NCI-H345 (cell line): Measurements from ENCODE around the gene STEEP1.
"Not testable (repeated sequence)": the region's sequence is repeated elsewhere in the genome, so short reads cannot be mapped to it uniquely, and the experiment has no call there.

Experiments used
- DNase-seq: peaks from one replicate; lab custom pipeline; 2025; lab: John Stamatoyannopoulos, UW

The STEEP1 gene

DNA sequence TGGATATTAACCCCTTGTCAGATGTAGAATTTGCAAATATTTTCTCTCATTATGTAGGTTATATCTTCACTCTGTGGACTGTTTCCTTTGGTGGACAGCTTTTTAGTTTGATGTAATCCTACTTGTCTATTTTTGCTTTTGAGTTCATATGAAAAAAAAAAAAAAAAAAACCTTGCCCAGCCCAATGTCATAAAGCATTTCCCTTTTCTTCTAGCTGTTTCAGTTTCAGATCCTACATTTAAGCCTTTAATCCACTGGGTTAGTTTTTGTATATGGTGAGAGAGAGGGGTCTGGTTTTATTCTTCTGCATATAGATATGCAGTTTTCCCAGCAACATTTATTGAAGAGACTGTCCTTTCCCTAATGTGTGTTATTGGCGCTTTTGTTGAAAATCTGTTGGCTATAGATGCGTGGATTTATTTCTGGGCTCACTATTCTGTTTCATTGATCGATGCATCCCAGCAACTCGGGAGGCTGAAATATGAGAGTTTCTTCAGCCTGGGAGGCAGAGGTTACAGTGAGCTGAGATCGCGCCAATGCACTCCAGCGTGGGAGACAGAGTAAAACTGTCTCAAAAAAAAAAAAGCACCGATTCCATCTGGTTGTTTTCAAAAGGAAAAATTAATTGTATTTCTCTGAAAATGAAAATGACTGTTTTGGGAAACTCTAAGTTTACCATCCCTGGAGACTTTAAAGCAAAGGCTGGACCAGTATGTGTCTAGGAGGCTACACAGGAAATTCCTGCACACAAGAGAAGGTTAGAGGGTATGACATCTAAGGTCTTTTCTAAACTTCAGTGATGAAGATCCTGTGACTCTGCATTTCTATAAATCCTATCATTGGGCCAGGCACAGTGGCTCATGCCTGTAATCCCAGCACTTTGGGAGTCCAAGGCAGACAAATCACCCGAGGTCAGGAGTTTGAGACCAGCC lies 35.6 kb downstream of the STEEP1 start:
- DNase-seq = no peak

GRCh38 chrX:119523664-119524184 lies 41.5 kb downstream of the STEEP1 start:
- DNase-seq = no peak

DNA sequence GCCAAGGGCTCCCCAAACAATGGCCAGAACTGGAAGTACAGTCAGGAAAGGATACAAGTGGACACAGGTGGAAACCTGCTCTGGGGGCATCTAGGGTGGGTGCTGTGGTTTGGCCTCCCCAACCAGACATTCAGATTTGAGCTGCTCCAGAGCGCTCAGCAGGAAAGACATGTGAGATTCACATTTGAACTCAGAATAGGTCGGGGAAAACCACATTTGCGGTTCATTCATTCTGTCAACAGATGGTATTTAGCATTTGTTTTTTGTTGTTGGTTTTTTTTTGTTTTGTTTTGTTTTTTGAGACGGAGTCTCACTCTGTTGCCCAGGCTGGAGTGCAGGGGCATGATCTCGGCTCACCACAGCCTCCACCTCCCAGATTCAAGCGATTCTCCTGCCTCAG lies 44.0 kb downstream of the STEEP1 start:
- no peak for DNase-seq

- no peak for DNase-seq
Observed at GRCh38 chrX:119518371-119518770, 46.8 kb downstream of the STEEP1 start.

- DNase-seq = peak; percentile 53
Observed at GRCh38 chrX:119516157-119516702, 49.0 kb downstream of the STEEP1 start.

GRCh38 chrX:119512146-119512800 lies 52.9 kb downstream of the STEEP1 start:
- peak; percentile 73 for DNase-seq

DNA sequence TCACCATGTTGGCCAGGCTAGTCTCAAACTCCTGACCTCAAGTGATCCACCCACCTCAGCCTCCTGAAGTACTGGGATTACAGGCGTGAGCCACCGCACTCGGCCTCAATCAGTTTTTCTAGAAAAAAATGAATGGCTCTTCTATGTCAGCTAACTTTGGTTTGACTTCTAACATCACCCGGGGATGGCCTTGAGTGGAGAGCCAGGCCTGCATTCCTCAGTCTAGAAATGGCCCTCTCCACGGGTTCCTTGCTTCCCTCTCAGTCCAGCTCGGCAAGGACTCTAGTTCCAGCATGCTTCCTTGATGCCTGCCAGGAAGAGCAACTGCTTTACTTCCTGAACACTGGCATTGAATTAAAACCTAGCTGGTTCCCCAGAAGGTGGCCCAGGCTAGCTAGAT lies 58.0 kb downstream of the STEEP1 start:
- no peak for DNase-seq

DNA sequence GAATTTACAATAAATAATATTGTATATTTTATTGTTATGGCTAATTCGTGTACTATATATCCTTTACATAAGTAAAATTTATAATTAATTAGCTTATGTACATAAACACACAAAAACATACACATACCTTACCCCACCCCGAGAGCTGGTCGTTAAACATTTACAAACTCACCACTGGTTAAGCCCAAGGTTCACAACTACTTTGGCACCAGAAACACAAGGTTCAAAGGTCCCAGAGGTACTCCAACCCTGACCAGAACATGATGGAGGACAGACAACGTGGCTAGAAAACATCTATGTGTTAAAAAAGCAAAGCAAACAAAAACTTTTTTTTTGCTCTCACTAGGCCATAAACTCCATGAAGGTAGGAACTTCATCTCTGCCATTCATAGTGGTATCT lies 59.3 kb downstream of the STEEP1 start:
- no peak for DNase-seq

DNA sequence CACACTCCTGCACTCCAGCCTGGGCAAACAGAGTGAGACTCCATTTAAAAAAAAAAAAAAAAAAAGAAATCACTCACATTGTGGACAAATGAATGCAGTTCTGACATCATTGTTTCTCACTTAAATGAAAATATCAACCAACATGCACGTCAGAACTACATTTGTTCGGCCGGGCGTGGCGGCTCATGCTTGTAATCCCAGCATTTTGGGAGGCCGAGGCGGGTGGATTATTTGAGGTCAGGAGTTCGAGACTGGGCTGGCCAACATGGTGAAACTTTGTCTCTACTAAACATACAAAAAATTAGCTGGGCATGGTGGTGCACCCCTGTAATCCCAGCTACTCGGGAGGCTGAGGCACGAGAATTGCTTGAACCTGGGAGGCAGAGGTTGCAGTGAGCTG lies 60.1 kb downstream of the STEEP1 start:
- DNase-seq = not testable (repeated sequence)

- no peak for DNase-seq
Observed at GRCh38 chrX:119503484-119503861, 61.7 kb downstream of the STEEP1 start.

GRCh38 chrX:119502727-119503483 lies 62.3 kb downstream of the STEEP1 start:
- DNase-seq = peak; percentile 94

DNA sequence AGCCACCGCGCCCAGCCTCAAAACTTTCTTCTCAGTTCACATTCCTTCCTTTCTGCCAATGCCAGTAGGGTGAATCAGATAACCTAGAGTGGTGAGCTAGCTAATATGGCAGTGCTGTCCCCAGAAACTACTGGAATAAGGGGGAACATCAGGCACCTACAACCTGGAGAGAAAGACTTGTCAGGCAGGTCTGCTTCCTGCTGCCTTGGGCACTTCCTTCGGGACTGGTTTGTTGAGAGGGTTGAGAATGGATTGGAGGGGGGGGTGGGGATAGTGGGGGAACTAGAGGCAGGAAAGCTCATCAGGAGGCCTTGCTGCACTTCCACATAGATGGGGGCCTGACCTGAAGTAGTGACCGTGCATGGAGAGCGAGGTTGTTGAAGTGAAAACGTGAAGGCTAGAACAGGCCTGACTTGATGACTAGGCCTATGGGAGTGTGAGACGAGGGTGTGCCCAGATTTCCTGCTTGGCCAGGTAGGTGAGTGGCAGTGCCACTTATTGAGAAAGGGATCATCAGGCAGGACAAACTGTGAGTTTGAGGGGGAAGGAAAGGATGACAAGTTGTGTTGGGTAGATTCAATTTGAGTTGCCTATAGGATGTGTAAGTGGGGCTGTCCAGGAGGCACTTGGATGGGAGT lies 63.6 kb downstream of the STEEP1 start:
- no peak for DNase-seq

DNA sequence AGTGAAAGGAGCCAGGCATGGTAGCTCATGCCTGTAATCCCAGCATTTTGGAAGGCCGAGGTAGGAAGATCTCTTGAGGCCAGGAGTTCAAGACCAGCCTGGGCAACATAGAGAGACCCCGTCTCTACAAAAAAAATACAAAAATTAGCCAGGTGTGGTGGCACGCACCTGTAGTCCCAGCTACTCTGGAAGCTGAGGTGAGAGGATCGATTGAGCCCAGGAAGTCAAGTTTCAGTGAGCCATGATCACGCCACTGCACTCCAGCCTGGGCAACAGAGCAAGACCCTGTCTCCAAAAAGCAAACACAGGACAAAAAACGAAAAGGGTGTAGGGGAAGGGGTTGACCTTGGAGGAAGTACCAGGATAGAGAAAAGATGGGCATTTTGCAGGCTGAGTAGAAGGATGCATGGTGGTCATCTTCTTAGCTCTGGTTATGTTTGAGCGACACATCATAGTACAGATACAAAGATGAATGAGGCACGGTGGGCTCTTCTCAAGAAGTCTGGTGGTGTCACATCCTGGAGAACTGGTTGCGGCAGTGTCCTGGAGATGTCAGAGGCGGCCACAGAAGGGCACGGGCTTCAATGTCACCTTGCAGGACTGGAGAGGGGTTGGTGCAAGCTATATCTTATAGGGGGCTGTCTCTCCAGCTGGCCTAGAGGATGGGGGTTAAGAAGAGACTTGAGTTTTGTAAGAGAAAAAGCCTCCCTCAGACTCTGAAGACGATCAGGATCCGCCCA lies 65.0 kb downstream of the STEEP1 start:
- no peak for DNase-seq

GRCh38 chrX:119497185-119497584 lies 68.0 kb downstream of the STEEP1 start:
- no peak for DNase-seq

DNA sequence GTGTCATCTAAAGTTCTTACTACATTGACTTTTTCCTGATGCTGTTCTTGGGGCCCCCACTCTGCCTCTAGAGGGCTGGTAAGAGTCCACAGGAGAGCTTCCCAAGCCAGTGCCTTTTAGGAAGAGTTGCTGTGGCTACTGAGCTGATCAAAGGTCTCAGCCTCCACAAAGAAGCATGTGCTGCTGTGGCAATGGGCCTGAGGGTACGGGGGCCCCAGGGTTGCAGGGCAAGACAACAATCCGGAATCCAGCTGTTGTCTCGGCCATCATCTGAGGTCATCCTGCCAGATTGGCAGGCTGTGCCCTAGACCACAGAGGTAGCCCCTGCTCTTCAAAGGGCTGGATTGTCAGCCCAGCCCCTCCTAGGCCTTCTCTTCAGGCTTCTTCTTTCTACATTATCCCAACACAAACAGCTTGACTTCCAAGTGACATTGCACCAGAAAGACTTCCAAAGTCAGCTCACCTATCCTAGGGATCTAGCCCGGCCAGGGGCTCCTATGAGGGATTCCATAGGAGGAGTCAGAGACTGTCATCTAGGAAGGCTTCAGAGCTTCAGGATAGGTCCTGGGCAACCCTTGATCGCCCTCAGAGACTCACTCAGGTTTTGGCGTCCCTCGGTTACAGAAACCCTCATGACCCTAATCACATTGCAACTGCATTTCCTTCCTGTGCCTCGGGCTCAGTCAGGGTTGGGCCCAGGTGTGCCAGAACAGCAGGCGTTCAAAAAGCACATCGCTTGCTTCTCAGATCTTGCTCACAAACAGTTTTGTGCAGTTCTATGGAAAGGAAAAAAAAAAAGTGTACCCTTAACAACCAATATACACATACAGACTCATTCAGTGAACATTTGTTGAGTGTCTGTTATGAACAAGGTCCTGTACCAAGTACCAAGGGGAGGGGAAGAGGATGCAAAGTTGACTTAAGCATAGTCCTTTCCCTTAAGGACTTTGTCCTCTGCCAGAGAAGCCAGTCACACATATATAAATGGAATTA lies 69.2 kb downstream of the STEEP1 start:
- DNase-seq = no peak

- DNase-seq = not testable (repeated sequence)
Observed at GRCh38 chrX:119493851-119494495, 71.2 kb downstream of the STEEP1 start.

GRCh38 chrX:119492463-119492862 lies 72.7 kb downstream of the STEEP1 start:
- DNase-seq = no peak

DNA sequence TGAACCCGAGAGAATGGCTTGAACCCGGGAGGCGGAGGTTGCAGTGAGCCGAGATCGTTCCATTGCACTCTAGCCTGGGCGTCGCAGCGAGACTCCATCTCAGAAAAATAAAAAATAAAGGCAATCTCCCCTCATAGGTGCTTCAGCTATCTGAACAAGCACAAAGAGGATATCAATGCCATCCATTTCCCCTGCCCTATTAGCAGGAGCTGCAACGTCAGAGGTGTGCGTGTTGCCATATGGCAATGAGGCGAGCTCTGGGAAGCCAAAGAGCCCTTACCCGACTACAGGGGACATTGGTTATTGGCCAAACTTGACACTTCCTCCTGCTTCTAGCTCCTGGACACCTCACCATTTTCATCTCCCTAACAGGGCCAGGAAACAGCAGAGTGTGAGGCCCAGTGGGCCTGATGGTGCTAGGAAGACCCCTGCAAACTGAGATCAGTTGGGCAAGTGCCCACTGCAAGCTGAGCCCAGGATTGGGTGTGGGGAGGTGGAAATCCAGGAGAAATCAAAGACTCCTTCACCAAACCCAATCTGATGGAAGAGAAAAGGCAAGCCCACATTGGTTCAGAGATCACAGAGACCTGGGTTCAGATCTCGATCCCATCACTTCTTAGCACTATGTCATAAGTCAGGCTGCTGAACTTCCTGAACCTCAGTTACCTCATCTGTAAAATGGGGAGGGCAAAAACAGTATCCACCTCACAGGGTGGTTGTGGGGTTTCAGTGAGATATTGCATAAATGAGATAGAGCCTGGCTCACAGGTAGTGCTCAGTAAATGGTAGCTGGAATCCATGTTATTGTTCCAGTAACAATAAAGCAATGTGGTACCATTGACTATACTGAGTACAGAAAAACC lies 75.8 kb downstream of the STEEP1 start:
- no peak for DNase-seq
